ENCODE results near the gene SECTM1.

GRCh38 chr17:82365606-82366295, 32.2 kb upstream of the SECTM1 start:
- TF ChIP-seq CTCF (IDR thresholded peaks at IDR 0.05) (no peak), EZH2phosphoT487 (IDR thresholded peaks at IDR 0.05) (no peak)

Measured in neural progenitor cell (in vitro differentiated cells).